Psoas muscle (tissue), 8 donors: ENCODE results near the gene ORM1. TPM values are rescaled to one million over a fixed set of nuclear protein-coding genes. Genes with fewer than 3 reads are reported as not detected.
A peak's percentile ranks its signal among the peaks of the same experiment; 100 is the strongest.
"Not testable (repeated sequence)": the region's sequence is repeated elsewhere in the genome, so short reads cannot be mapped to it uniquely, and the experiment has no call there.

Experiments
- ATAC-seq, 4 donors: fragments of 200-7000 bp; cut with Tn5 transposase; one replicate each; pipeline ENCODE4 v1.9.1; 2020; ENCODE audit warnings: moderate library complexity in 3 of 4, mild to moderate bottlenecking in 2 of 4
- DNase-seq, 2 donors: peaks; one replicate each; pipeline ENCODE4 v3.0.0-alpha.2; 2020
- H3K27ac ChIP-seq: fragments of 200-600 bp; one replicate; pipeline ENCODE4 v1.8.0; 2022
- H3K27me3 ChIP-seq, 3 donors: fragments of 200-600 bp in 1 of 3; one replicate each; pipeline versions ENCODE4 v1.6.1 to v1.8.0; 2013 to 2022; ENCODE audit warnings: low read length in 2 of 3, mild to moderate bottlenecking in 2 of 3, moderate library complexity in 1 of 3; ENCODE audit not compliant: insufficient read depth in 3 of 3
- H3K36me3 ChIP-seq, 2 donors: fragments of 200-600 bp in 1 of 2; one replicate each; pipeline versions ENCODE4 v1.6.1 to v1.8.0; 2013 to 2022; ENCODE audit warnings: low read depth in 1 of 2, mild to moderate bottlenecking in 1 of 2, moderate library complexity in 1 of 2; ENCODE audit not compliant: insufficient read depth in 1 of 2
- H3K4me1 ChIP-seq: fragments of 200-600 bp; one replicate; pipeline ENCODE4 v1.8.0; 2022
- H3K4me3 ChIP-seq: fragments of 200-600 bp; one replicate; pipeline ENCODE4 v1.8.0; 2022; ENCODE audit warnings: mild to moderate bottlenecking
- H3K9me3 ChIP-seq: fragments of 200-600 bp; one replicate; pipeline ENCODE4 v1.8.0; 2022
- WGBS, 3 donors: extraction: QIAGEN DNeasy Blood & Tissue Kit; methylation state at CpG; one replicate each; pipeline versions ENCODE4 v1.1.6 to v1.1.7; 2013; 5-methylcytosine and 5-hydroxymethylcytosine counted together
- intact Hi-C, 2 donors: fragments of 100-400 bp; cut with DNase I; formaldehyde crosslinking; loops; one replicate each; pipeline versions ENCODE4 v1.11.0 to v1.14.2; 2022
- long read RNA-seq, 2 donors: library from polyadenylated mRNA; unstranded; transcript quantifications; one replicate each; pipeline ENCODE4 v2.0.0, GENCODE V29; 2021
- polyA plus RNA-seq, 3 donors: library from polyadenylated mRNA; stranded (reverse); fragments of 200-250 nt; gene quantifications; one replicate each; pipeline ENCODE4 v1.2.3, GENCODE V29; 2013
- total RNA-seq, 4 donors: library from RNA; stranded (reverse); fragmentation: NEBNext Ultra II Directional in 2 of 4; extraction: Animal tissue kit (Norgen Biotek cat#: 25700) in 2 of 4; gene quantifications; one replicate each; pipeline versions ENCODE4 v1.2.1 to v1.2.4, GENCODE V29; 2021 to 2023
- TF ChIP-seq, protein P1 (sequence below): fragments of 200-600 bp; IDR thresholded peaks from one replicate; pipeline ENCODE4 v1.8.0; 2022; ENCODE audit warnings: antibody characterized with exemption
- donor health status: healthy with polysubstance abuse.
- donor health status: DM: no; HTN: no; CAD: no; lungs with moderate emphysema.
- donor health status: Bipolar disorder and iron deficiency.
- donor health status: healthy.
- donor health status: DM: yes; HTN: yes; CAD: no.
- donor health status: DM: no; HTN: no; CAD: no.
- donor health status: DM: no; HTN: no; CAD: no.
- donor health status: DM: yes; HTN: yes; CAD: no.

Gene ORM1
- total RNA-seq (1 to 10 TPM in 2 of 4 donors, not detected in 2; 1.8 to 2.8 TPM), polyA plus RNA-seq (under 1 TPM in 2 of 3 donors, not detected in 1; 0.21 to 0.63 TPM)
- long read RNA-seq, donor 1, result 0 reads
- long read RNA-seq, donor 2, result 0 reads

DNA sequence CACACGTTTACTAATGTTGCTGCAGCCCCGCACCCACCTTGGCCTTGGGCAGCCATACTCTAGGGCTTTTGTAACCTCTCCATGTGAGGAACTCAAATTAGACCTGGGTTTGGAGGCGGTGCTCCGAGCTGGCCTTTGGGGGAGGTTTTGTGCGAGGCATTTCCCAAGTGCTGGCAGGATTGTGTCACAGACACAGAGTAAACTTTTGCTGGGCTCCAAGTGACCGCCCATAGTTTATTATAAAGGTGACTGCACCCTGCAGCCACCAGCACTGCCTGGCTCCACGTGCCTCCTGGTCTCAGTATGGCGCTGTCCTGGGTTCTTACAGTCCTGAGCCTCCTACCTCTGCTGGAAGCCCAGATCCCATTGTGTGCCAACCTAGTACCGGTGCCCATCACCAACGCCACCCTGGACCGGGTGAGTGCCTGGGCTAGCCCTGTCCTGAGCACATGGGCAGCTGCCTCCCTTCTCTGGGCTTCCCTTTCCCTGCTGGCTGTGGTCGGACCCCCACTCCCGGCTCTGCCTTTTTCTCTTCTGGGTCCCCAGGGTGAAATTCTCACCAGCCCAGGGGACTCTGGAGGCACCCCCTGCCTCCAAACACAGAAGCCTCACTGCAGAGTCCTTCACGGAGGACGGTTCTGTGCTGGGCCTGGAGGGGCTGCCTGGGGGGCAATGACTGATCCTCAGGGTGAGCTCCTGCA, at the start of gene ORM1:
Gene ORM1, plus strand, starts transcription at position 268 of the 701 bp plus-strand sequence. Its CDS starts 36 bp downstream, at position 304.
- intact Hi-C loops, H3K27ac ChIP-seq, DNase-seq, H3K4me3 ChIP-seq, H3K27me3 ChIP-seq, H3K9me3 ChIP-seq, H3K36me3 ChIP-seq, H3K4me1 ChIP-seq: not testable (repeated sequence)
- 51 to 70% (median 65%) methylated on average over 3 of the region's 15 CpGs for WGBS, 3 donors
- ATAC-seq, result peak in 2 of 4 donors; percentile 28 to 38

DNA sequence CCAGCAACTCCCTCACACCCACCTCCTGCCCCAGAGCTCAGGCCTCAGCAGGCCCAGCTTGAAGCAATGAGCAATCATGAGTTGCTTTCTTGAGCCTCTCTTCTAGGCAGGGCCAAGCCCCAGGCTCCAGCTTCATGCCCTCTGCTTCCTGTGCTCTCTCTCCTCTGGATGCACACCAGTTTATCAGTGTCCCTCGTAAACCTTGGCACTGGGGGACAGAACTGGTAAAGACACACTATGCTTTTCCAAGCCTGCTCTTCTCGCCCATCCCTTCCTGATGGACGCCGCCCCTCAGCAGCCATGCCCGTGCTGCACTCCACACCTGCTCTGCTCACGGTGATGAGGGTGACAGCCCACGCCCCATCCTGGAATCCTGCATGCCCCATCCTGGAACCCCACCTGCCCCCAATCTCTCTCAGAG, 49.4 kb upstream of the ORM1 start:
- H3K27me3 ChIP-seq, result no peaks in the 10 kb centered on the region
- TF ChIP-seq, protein P1, sequence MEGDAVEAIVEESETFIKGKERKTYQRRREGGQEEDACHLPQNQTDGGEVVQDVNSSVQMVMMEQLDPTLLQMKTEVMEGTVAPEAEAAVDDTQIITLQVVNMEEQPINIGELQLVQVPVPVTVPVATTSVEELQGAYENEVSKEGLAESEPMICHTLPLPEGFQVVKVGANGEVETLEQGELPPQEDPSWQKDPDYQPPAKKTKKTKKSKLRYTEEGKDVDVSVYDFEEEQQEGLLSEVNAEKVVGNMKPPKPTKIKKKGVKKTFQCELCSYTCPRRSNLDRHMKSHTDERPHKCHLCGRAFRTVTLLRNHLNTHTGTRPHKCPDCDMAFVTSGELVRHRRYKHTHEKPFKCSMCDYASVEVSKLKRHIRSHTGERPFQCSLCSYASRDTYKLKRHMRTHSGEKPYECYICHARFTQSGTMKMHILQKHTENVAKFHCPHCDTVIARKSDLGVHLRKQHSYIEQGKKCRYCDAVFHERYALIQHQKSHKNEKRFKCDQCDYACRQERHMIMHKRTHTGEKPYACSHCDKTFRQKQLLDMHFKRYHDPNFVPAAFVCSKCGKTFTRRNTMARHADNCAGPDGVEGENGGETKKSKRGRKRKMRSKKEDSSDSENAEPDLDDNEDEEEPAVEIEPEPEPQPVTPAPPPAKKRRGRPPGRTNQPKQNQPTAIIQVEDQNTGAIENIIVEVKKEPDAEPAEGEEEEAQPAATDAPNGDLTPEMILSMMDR, result no peak
- peak in 1 of 2 donors; percentile 15 for DNase-seq
- intact Hi-C loops, result loop anchor here in 1 of 2 donors (5.0 kb wide), 2 partner anchors 121 to 166 kb away; no protein-coding TSS in a partner anchor
- H3K36me3 ChIP-seq, result no peaks in the 10 kb centered on the region
- H3K9me3 ChIP-seq, result no peaks in the 10 kb centered on the region
- H3K4me1 ChIP-seq, result peaks cover 24% of the 10 kb centered on the region
- 83 to 87% (median 87%) methylated on average over 7 of the region's 7 CpGs for WGBS, 3 donors
- H3K27ac ChIP-seq, result no peak overlapping the region
- H3K4me3 ChIP-seq, result no peak overlapping the region
- no peak for ATAC-seq

DNA sequence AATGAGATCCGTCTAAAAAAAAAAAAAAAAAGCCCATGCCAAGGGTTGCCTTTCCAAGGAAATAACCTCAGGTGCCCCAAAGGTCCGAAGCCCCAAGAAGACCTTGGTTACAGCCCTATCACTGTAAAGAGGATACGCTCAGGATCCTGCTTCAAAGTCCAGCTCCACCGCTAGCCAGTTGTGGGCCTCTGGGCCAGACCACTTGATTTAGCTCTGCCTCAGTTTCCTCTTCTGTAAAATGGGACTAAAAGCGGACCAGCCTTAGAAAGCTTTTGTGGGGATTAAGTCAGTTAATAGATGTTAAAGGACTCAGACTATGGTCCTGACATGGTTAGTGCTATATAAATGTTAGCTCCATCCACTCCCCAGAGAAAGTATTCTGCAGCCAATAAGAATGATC, 48.7 kb upstream of the ORM1 start:
- intact Hi-C loops, result loop anchor here in 1 of 2 donors (5.0 kb wide), 2 partner anchors 122 to 167 kb away; no protein-coding TSS in a partner anchor
- DNase-seq, result no peak

DNA sequence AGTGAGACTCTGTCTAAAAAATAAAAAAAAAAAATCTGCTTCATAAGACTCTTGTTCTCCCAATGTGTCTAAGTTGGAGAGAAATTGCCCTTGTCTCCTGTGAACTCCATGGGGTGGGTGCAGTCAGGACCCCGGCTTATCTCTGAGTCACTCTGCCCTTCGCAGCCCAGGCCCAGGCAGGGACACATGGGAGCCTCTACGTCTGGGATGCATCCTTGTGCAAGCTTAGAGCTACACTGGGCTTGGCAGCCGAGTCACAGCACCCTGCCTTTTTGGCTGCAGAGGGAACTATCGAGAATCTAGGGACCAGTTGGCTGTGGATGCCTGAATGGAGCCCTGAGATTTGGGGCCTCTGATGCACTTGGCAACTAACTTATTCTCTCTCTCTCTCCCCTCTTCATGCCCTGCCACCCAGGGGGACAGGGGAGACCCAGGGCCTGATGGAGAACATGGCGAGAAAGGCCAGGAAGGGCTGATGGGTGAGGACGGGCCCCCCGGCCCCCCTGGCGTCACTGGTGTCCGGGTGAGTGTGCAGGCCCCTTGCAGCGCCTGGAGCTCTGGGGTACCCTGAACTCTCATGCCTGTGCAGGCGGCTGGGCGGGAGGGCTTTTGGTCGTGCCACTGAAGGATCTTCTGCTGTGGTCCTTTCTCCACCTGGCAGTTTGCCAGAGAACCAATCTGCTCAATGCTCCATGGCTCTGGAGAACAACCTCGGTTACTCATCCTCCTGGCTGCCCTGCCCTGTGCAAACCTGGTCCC, 47.5 kb upstream of the ORM1 start:
- WGBS, 3 donors, result 89 to 90% (median 89%) methylated on average over 14 to 15 of the region's 15 CpGs
- intact Hi-C loops, result no loop called here

More for the DNA sequence above, 48.7 kb upstream of the ORM1 start:
- TF ChIP-seq, protein P1, result no peak
- 77 to 93% (median 83%) methylated on average over 5 of the region's 5 CpGs for WGBS, 3 donors
- Histone ChIP-seq H3K36me3 (no peaks in the 10 kb centered on the region), H3K4me3 (no peak overlapping the region), H3K27me3 (no peaks in the 10 kb centered on the region), H3K9me3 (no peaks in the 10 kb centered on the region), H3K27ac (no peak overlapping the region), H3K4me1 (peaks cover 24% of the 10 kb centered on the region)
- ATAC-seq, result no peak

More for the DNA sequence above, 47.5 kb upstream of the ORM1 start:
- H3K9me3 ChIP-seq, result no peaks in the 10 kb centered on the region
- H3K36me3 ChIP-seq, result no peaks in the 10 kb centered on the region
- ATAC-seq (no peak), DNase-seq (peak in 1 of 2 donors; percentile 46)
- H3K27ac ChIP-seq, result no peak overlapping the region
- TF ChIP-seq, protein P1, result no peak
- H3K27me3 ChIP-seq, result no peaks in the 10 kb centered on the region
- H3K4me1 ChIP-seq, result peaks cover 24% of the 10 kb centered on the region
- H3K4me3 ChIP-seq, result no peak overlapping the region
